ENCODE data around the gene NREP. TPM values are rescaled to one million over a fixed set of nuclear protein-coding genes. Genes with fewer than 3 reads are reported as not detected.

NREP gene
- total and polyA plus RNA-seq, 7 experiments from 2014 or later: 3.5 to 28.7 (median 9.0) TPM

GRCh38 chr5:111682121-111682520, 74.9 kb downstream of the NREP start:
- Histone ChIP-seq H3K4me3 (ENCODE audit: low read length) (no peak overlapping the region), H3K4me1 (ENCODE audit: control insufficient read depth in 2 of 2, insufficient read depth in 2 of 2, low read length in 2 of 2) (no peaks in the 10 kb centered on the region), H3K27me3 (ENCODE audit: control insufficient read depth in 2 of 2, insufficient read depth in 2 of 2, low read length in 2 of 2) (no peaks in the 10 kb centered on the region), H3K27ac (ENCODE audit: low read depth, low read length) (no peak overlapping the region), H3K36me3 (ENCODE audit: control insufficient read depth in 2 of 3, insufficient read depth in 3 of 3, low read length in 3 of 3) (no peaks in the 10 kb centered on the region), H3K9me3 (ENCODE audit: control insufficient read depth in 2 of 3, low read length in 3 of 3) (no peaks in the 10 kb centered on the region)
- POLR2A ChIA-PET: no interaction called here
- Mint-ChIP-seq H3K27ac (no peak overlapping the region), H3K27me3 (peaks cover 4 to 13% (median 5%) of the 10 kb centered on the region in 5 donors), H3K9me3 (peaks cover 0 to 3% (median 0%) of the 10 kb centered on the region in 11 donors), H3K4me1 (no peaks in the 10 kb centered on the region), H3K36me3 (no peaks in the 10 kb centered on the region), H3K4me3 (no peak overlapping the region)
- DNase-seq: no peak
- CTCF ChIA-PET: no interaction called here
- intact Hi-C loops (cut with micrococcal nuclease): no loop called here
- no peak for ATAC-seq

GRCh38 chr5:111681414-111682120, 75.4 kb downstream of the NREP start:
- Histone ChIP-seq H3K4me1 (ENCODE audit: control insufficient read depth in 2 of 2, insufficient read depth in 2 of 2, low read length in 2 of 2) (no peaks in the 10 kb centered on the region), H3K36me3 (ENCODE audit: control insufficient read depth in 2 of 3, insufficient read depth in 3 of 3, low read length in 3 of 3) (no peaks in the 10 kb centered on the region), H3K4me3 (ENCODE audit: low read length) (no peak overlapping the region), H3K27me3 (ENCODE audit: control insufficient read depth in 2 of 2, insufficient read depth in 2 of 2, low read length in 2 of 2) (no peaks in the 10 kb centered on the region), H3K27ac (ENCODE audit: low read depth, low read length) (no peak overlapping the region), H3K9me3 (ENCODE audit: control insufficient read depth in 2 of 3, low read length in 3 of 3) (no peaks in the 10 kb centered on the region)
- CTCF ChIA-PET: no interaction called here
- no peak overlapping the region for H3K4me3 Mint-ChIP-seq
- no peak for ATAC-seq
- POLR2A ChIA-PET: no interaction called here
- no peak for DNase-seq
- no peaks in the 10 kb centered on the region for H3K36me3 Mint-ChIP-seq
- H3K9me3 Mint-ChIP-seq: peaks cover 0 to 3% (median 0%) of the 10 kb centered on the region in 11 donors
- peaks cover under 1 to 15% (median 5%) of the 10 kb centered on the region in 5 donors for H3K27me3 Mint-ChIP-seq
- intact Hi-C loops (cut with micrococcal nuclease): no loop called here
- H3K4me1 Mint-ChIP-seq: no peaks in the 10 kb centered on the region
- H3K27ac Mint-ChIP-seq: no peak overlapping the region

- Mint-ChIP-seq H3K9me3 (no peaks in the 10 kb centered on the region), H3K27me3 (peaks cover 0 to 17% (median 7%) of the 10 kb centered on the region in 5 donors), H3K4me3 (no peak overlapping the region), H3K4me1 (no peaks in the 10 kb centered on the region), H3K36me3 (no peaks in the 10 kb centered on the region), H3K27ac (no peak overlapping the region)
- intact Hi-C loops (cut with micrococcal nuclease): no loop called here
- no peaks in the 10 kb centered on the region for H3K27me3 ChIP-seq (ENCODE audit: control insufficient read depth in 2 of 2, insufficient read depth in 2 of 2, low read length in 2 of 2)
- H3K4me3 ChIP-seq (ENCODE audit: low read length): no peak overlapping the region
- no peaks in the 10 kb centered on the region for H3K36me3 ChIP-seq (ENCODE audit: control insufficient read depth in 2 of 3, insufficient read depth in 3 of 3, low read length in 3 of 3)
- DNase-seq: no peak
- ChIA-PET POLR2A (no interaction called here), CTCF (no interaction called here)
- no peaks in the 10 kb centered on the region for H3K4me1 ChIP-seq (ENCODE audit: control insufficient read depth in 2 of 2, insufficient read depth in 2 of 2, low read length in 2 of 2)
- H3K27ac ChIP-seq (ENCODE audit: low read depth, low read length): no peak overlapping the region
- no peak for ATAC-seq
- no peaks in the 10 kb centered on the region for H3K9me3 ChIP-seq (ENCODE audit: control insufficient read depth in 2 of 3, low read length in 3 of 3)
These were observed 76.1 kb downstream of the NREP start for GRCh38 chr5:111680737-111681413.

DNA sequence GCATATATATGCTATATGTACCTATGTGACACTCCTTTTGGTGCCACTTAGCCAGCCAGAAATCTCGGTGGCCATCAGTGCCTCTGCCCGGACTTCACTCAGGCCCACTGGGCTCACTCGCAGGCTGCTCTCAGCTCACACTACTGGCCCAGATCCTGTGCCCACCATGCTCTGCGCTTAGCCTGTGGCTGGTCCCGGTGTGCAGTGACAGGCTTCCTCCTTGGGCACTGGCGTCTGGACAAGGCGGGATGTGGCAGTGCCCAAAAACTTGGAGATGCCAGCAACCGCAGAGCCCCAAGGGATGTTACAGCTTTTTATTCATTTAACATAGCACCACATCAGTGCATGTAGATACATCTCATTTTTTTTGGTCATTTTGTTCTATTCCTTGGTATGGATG, 77.4 kb downstream of the NREP start:
- POLR2A ChIA-PET: no interaction called here
- no peaks in the 10 kb centered on the region for H3K36me3 Mint-ChIP-seq
- no peak overlapping the region for H3K27ac ChIP-seq (ENCODE audit: low read depth, low read length)
- no peak overlapping the region for H3K4me3 ChIP-seq (ENCODE audit: low read length)
- H3K4me1 ChIP-seq (ENCODE audit: control insufficient read depth in 2 of 2, insufficient read depth in 2 of 2, low read length in 2 of 2): no peaks in the 10 kb centered on the region
- no peaks in the 10 kb centered on the region for H3K27me3 ChIP-seq (ENCODE audit: control insufficient read depth in 2 of 2, insufficient read depth in 2 of 2, low read length in 2 of 2)
- CTCF ChIA-PET: no interaction called here
- H3K27ac Mint-ChIP-seq: no peak overlapping the region
- no peaks in the 10 kb centered on the region for H3K9me3 Mint-ChIP-seq
- no peaks in the 10 kb centered on the region for H3K36me3 ChIP-seq (ENCODE audit: control insufficient read depth in 2 of 3, insufficient read depth in 3 of 3, low read length in 3 of 3)
- no peaks in the 10 kb centered on the region for H3K9me3 ChIP-seq (ENCODE audit: control insufficient read depth in 2 of 3, low read length in 3 of 3)
- H3K27me3 Mint-ChIP-seq: peaks cover 5 to 21% (median 8%) of the 10 kb centered on the region in 5 donors
- DNase-seq: no peak
- H3K4me1 Mint-ChIP-seq: no peaks in the 10 kb centered on the region
- no peak overlapping the region for H3K4me3 Mint-ChIP-seq
- no peak for ATAC-seq
- intact Hi-C loops (cut with micrococcal nuclease): no loop called here

Other genes with a start within 250 kb of the NREP start
- gene STARD4, start 244.7 kb downstream of the NREP start, total RNA-seq: 10 to 100 TPM; 11.1 to 70.8 (median 17.1) TPM
- gene STARD4, start 244.7 kb downstream of the NREP start, polyA plus RNA-seq: 1 to 10 TPM; 3.7 to 6.5 TPM

All from naive thymus-derived CD4-positive, alpha-beta T cell (primary cell).